Non-pigmented ciliary epithelial cell (primary cell): ENCODE results near the gene RFWD3.

Experiments
- DNase-seq: peaks from one replicate; pipeline ENCODE4 v3.0.0-alpha.2; 2010; ENCODE audit warnings: low read depth

Gene RFWD3

DNA sequence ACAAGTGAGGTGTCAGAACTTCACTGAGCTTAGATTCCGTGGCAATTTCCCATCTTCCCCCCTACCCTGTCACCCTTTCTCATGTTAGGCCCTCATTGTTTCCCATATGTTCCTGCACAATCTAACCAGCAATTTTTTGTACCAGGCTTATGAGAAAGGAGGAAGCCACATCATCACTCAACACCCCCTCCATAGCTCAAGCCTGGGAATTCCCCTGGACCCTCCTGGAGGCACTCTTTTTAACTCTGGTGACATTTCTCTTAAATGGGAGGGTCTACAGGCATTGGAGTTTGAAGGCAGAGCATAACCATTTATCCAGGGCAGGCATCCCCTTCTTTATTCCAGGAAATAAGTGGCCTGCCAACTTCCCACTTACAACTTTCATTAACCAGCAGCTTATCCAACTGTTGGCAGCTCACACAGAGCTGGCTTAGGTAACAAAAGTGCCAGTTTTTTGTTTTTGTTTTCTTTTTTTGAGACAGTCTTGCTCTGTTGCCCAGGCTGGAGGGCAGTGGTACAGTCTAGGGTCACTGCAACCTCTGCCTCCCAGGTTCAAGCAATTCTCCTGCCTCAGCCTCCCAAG lies 49.4 kb downstream of the RFWD3 start:
- DNase-seq, result no peak

DNA sequence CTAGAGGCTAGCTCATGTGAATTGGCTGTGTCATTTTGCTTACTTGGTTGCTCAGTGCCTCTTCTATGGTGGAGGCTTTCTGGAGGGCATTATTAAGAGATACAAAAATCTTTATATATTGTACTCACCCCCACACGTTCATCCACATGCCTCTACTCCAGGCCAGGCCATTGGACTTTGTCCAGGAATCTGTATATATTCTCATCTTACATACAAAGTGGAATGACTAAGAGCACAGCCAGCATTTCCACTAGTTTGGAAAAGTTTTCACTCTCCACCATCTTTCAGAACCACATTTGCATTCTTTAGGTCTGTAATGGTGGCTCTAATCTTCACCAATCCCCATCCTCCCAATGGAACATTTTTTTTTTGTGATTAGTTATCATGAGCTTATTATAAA lies 55.0 kb downstream of the RFWD3 start:
- peak; percentile 47 for DNase-seq

GRCh38 chr16:74608944-74609343 lies 57.7 kb downstream of the RFWD3 start:
- no peak for DNase-seq

DNA sequence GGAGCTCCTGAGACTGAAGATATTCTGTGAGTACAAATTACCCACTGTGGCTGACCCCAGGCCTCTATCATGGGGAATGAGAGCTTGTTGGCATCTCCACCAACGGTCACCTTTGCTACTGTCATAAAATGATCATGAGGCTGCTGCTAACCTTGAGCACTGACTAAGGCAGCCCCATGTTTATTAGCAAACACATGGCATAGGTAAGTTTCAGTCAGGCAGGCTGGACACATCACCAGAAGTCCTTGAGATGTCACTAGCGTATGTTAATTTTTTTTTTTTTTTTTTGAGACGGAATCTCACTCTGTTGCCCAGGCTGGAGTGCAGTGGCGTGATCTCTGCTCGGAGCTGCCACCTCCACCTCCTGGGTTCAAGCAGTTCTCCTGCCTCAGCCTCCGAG lies 58.3 kb downstream of the RFWD3 start:
- no peak for DNase-seq

GRCh38 chr16:74607962-74608356 lies 58.7 kb downstream of the RFWD3 start:
- DNase-seq, result no peak

GRCh38 chr16:74607310-74607961 lies 59.2 kb downstream of the RFWD3 start:
- DNase-seq, result no peak

- peak; percentile 53 for DNase-seq
Measured at GRCh38 chr16:74606521-74607309, 60.0 kb downstream of the RFWD3 start, which contains the start of gene GLG1. Gene GLG1, minus strand, starts transcription at chr16:74607114. Its CDS starts 20 bp downstream, at chr16:74607094.

GRCh38 chr16:74605746-74606520 lies 60.7 kb downstream of the RFWD3 start:
- no peak for DNase-seq

- no peak for DNase-seq
Measured at GRCh38 chr16:74605332-74605731, 61.3 kb downstream of the RFWD3 start.

DNA sequence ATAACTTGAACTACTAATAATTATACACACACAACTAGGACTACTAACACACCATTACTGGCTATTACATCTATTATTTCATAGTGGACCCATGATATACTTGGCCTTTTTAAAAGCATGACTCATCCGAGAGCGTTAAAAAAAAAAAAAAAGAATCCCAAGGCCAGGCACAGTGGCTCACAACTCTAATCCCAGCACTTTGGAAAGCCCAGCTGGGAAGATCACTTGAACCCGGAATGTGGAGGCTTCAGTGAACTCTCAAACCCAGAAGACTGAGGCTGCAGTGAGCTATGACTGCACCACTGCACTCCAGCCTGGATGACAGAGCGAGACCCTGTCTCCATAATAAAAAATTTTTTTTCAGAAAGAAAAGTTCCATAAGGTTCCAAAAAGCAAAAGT lies 62.8 kb downstream of the RFWD3 start:
- DNase-seq, result no peak

- DNase-seq, result no peak
Measured at GRCh38 chr16:74601126-74601871, 65.4 kb downstream of the RFWD3 start.

DNA sequence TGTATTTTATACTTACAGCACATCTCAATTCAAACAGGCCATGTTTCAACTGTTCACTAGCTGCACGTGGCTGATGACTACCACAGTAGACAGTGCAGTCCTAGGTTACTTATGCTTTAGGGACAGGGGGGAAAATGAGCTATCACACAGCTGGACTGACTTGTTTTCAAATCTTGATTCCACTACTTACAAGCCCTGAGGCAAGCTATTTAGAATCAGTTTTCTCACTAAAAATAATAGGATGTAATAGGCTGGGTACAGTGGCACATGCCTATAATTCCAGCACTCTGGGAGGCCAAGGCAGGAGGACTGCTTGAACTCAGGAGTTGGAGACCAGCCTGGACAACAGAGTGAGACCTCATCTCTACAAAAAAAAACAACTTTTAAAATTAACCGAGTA lies 70.1 kb downstream of the RFWD3 start:
- DNase-seq, result no peak

DNA sequence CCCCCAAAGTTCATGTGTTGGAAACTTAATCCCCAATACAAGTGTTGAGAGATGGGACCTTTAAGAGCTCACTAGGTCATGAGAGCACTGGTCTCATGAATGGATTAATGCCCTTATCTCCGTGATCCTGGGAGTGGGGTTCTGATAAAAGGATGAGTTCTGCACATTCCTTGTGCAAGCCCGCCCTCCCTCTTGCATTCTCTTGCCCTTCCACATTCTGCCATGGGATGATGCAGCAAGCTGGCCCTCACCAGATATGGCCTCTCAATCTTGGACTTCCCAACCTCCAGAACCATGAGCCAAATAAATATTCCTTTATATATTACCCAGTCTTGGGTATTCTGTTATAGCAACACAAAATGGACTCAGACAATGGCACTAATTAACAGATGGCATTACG lies 73.8 kb downstream of the RFWD3 start:
- no peak for DNase-seq

GRCh38 chr16:74591876-74592650 lies 74.6 kb downstream of the RFWD3 start:
- no peak for DNase-seq

DNA sequence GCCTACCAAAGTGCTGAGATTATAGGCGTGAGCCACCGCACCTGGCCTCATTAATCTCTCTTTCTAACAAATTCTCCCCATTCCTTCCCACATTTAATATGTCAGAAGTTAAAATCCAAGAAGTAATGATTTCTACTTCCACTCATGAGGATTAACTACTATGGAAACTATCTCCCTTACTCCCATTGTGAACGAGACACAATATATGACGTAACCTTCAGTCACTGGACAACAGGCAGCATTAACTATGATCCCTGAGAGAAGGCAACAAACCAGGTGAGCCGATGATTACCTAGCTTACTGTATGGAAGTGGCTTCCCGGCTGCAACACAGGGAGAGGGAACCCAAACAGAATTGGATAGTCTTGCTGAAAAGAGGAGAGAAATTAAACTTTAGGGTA lies 79.7 kb downstream of the RFWD3 start:
- DNase-seq, result no peak

- no peak for DNase-seq
Measured at GRCh38 chr16:74585846-74586443, 80.7 kb downstream of the RFWD3 start.

- no peak for DNase-seq
Measured at GRCh38 chr16:74583926-74584666, 82.6 kb downstream of the RFWD3 start.

- no peak for DNase-seq
Measured at GRCh38 chr16:74582970-74583369, 83.7 kb downstream of the RFWD3 start.

- DNase-seq, result no peak
Measured at GRCh38 chr16:74580833-74581232, 85.8 kb downstream of the RFWD3 start.

GRCh38 chr16:74578838-74579237 lies 87.8 kb downstream of the RFWD3 start:
- DNase-seq, result no peak
